GM23248 (cell line): Measurements from ENCODE around the gene LENG8.

Source experiments
- EZH2 ChIP-seq: fragments of 200-600 bp; sonication (generic); IDR thresholded peaks from 2 replicates; pipeline ENCODE4 v1.6.1; 2018; ENCODE audit warnings: antibody characterized with exemption, mild to moderate bottlenecking; ENCODE audit not compliant: insufficient read depth, poor library complexity, severe bottlenecking
- EZH2phosphoT487 ChIP-seq: fragments of 200-600 bp; sonication (generic); IDR thresholded peaks from 2 replicates; pipeline ENCODE4 v1.6.1; 2018; ENCODE audit warnings: antibody characterized with exemption, moderate library complexity, mild to moderate bottlenecking, low read depth; ENCODE audit not compliant: insufficient read depth

- TF ChIP-seq EZH2phosphoT487 (no peak), EZH2 (no peak)
These were observed at the start of gene LENG8 for GRCh38 chr19:54448774-54449700.
